GM19043 (cell line): ENCODE results near the gene TANGO2.

ENCODE experiments used
- ATAC-seq: cut with Tn5 transposase; IDR thresholded peaks from one replicate; pipeline ENCODE4 v1.9.1; 2021; ENCODE audit warnings: low read depth; ENCODE audit not compliant: unreplicated experiment

The TANGO2 gene

DNA sequence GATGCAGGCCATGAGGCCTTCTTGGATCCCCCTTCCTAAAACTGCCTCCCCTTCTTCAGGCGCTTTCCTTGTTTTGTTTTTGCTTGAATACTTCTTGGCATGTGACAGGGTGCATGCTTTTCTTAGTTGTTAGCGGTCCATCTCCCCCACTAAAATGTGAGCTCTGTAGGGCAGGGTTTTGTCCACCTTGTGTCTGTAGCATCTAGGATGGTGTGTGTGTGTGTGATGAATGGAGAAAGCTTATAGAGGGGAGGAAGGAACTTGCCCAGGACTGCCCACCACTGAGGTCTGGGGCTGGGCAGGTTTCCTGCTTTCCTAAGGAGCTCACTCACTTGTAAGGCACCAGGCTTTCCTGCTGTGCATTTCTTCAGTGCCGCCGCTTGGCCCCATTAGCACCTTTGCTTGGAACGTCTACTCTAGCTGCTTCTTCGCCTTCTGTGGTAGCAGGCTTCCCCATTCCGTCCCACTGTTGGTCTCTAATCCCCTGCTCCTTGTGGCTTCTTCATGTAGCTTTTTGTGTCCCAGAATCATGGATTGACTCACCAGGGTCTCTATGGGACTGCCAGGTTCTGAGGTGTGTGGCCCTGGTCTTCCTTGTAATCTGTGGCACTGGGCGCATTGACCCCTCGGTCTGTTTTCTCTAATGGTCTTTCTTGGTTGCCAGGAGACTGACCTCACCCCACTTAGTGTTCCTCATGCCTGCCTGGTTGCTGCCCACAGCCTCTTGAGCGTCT is 62.4 kb downstream of the TANGO2 start:
- ATAC-seq, result no peak

DNA sequence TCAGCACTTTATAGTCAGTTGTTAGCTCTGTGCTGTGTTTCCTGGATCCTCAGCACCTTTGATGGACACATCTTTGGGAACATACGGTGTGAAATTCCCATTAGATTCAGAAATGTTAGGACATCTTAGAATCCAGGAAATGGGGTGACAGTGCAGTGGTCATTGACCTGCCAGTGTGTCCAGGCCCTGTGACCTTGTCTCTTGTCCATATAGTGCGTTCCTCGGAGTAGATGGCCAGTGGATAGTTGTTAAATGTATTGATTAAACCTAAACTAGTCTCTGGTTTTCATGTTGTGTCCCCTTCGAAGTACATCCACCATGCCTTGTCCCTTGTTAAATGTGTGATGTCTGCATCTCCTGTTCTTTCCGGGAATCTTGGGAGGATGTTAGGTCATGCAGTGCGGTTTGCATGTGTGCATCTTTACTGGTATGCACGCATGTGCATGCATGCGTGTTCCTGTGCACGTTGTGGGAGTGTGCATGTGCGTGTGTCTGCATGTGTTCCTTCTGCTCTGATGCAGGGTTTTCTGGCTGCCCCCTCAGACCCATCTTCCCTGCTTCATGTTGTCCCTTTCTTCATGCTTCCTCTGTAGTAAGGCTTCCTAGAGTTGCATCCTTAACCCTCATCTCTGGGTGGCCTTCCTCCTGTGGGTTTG is 63.1 kb downstream of the TANGO2 start:
- no peak for ATAC-seq

DNA sequence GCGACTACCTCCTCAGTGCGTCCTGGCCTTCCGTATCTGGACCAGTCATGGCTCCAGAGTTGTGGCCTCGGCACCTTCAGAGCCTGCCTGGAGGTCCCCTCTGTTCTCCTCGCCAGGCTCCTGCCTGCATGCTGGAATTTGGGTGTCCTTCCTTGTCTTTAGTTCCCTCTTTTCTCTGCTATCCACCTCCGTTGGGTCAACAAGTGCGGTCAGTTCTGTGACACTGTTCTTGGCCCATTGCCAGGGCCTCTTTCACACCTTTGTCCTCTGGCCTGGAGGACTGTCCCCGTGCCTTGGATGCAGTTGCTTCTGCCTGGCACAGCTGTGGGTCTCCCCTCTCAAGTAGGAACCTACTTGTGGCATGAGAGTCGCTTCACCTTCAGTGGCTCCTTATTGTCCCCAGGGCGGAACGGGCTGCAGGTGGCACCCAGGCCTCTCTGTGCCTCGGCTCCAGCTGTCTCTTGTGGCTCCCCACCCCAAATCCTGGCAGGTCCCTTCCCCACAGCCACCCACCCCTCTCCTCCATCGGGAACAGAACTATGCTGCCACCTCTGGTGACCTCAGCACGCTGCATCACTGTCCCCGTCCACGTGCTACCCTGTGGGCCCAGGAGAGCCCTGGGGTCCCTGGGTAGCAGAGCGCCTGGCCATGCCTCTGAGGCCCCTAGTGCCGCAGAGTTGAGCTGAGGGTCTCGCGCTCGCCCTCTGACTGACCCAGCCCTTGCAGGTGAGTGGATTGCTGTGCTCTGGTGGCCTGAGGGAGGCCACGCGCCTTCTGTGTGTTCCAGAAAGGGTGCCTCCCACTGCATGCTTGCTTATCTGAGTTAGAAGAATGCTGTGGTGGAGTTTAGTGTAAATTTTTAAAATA is 63.9 kb downstream of the TANGO2 start:
- ATAC-seq, result no peak

DNA sequence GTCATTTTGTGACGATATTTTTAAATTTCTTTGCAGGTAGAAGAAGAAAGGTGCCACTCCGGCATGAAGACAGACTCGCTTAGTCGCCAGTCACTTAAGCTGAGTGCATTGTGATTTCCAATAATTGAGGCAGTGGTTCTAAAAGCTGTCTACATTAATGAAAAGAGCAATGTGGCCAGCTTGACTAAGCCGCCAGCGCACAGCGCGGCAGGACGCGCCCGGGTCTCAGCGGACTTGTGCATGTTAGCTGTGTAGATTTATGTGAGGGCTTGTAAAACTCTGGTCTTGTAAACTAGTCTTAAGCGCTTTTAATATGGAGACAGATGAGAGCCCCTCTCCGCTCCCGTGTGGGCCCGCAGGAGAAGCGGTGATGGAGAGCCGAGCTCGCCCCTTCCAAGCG is 64.7 kb downstream of the TANGO2 start:
- ATAC-seq, result no peak

DNA sequence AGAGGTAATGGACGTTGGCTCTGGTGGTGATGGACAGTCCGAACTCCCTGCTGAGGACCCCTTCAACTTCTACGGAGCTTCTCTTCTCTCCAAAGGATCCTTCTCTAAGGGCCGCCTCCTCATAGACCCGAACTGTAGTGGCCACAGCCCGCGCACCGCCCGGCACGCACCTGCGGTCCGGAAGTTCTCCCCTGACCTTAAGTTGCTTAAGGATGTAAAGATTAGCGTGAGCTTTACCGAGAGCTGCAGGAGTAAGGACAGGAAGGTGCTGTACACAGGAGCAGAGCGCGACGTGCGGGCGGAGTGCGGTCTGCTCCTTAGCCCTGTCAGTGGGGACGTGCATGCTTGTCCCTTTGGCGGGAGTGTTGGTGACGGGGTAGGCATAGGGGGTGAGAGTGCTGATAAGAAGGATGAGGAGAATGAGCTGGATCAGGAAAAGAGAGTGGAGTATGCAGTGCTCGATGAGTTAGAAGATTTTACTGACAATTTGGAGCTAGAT is 65.2 kb downstream of the TANGO2 start:
- no peak for ATAC-seq

DNA sequence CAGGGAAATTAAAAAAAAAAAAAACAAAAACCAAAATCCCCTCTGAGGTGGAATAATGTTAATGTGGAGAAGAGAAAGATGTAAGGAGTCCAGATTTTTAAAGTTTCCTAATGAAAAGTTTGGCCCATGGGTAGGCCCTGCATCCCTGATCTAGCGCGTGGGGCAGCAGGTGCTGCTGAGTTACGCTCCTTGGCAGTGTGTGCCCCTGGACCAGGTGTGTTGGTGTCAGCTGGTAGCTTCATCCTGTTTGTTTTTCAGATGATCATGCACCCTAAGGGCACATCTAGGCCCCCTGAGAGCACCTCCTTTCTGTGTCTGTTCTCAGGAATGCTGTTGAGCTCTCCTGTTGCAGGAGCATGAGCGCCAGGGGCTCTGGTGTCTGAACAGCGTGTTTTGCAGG is 65.9 kb downstream of the TANGO2 start:
- ATAC-seq, result no peak

DNA sequence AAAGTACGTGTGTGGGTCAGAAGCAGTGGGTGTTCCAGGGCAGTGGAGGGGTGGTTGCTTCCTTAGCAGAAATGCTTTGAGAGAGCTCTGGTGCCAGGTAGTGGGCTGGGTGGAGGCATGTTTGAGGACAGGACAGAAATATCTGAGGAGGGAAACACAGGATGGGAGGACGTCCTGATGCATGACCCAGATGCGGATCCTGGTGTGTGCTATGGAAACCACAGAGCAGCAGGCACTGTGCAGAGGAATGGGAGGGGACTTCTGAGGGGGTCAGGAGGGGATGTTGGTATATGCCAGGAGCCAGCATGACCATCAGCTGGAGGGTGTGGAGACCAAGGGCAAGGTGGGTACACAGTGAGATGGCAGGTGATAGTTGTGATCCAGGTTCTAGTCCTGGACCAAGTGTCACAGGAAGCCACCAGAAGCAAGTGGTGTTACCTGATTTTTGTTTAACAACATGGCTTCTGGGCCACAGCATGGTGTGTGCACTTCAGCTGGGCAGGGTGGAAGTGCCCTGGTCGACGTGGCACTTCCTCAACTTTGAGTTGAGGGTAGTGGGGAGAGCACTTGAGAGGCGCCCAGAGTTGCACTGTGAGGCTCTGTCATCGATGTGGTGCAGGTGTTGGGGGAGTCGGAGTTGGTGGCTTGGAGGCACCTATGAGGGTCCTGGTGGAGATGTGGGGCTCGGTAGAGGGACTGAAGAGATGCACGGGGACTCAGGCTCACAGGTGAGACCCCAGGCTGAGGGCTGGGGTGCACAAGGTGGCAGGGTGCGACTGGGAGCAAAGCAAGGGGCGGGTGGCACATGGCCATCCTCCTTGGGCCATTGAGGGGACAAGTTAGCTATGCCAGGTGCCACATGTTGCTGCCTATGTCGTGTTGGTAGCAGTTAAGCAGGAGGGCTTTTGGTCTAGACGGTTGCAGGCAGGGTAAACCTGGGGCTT is 66.7 kb downstream of the TANGO2 start:
- ATAC-seq, result no peak

DNA sequence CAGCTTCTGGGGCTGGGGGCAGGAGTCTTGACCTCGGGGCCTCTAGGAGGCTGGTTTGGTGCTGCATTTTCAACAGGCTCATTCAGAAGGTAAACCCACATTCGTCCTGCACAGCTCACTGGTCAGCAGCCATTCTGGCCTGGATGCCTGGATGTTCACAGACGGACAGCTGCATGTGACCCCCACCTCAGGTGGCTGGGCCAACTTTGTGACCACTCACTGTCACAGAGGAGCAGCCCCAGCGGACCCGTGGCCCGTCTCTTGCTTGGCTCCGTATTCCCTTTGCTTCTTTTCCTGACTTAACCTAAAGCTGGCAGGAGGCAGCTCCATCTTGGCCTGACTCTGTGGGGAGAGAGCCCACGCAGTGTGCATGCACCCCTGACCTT is 67.3 kb downstream of the TANGO2 start:
- ATAC-seq, result no peak

DNA sequence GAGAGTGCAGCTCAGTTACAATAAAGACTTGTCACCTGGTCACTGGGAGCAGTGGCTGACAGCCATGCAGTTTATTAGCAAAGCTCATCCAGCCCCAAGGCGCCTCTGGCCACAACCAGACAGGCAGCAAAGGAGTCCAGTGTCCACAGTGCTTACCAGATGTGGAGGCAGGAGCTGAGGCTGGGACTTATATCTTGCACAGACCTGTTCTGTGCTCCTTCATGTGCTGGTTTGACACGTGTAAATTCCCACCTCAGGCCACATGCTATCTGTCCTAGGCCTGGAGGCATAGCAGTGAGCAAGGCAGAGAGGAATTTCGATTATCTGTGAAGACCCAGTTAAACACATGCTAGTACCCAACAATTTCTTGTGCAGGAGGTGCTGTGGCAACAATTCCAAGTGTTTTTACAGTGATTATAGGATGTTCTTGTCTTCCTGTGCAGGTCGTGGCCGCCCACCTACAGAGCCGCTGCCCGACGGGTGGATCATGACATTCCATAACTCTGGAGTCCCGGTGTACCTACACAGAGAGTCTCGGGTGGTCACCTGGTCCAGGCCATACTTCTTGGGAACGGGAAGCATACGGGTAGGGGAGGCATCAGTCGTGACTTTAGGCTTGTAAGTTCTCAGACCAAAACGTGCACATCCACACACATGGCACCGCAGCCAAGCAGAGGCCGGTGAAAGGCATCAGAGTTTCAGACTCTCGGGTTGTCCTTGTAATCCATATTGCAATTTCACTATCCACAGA is 68.5 kb downstream of the TANGO2 start:
- ATAC-seq, result no peak

DNA sequence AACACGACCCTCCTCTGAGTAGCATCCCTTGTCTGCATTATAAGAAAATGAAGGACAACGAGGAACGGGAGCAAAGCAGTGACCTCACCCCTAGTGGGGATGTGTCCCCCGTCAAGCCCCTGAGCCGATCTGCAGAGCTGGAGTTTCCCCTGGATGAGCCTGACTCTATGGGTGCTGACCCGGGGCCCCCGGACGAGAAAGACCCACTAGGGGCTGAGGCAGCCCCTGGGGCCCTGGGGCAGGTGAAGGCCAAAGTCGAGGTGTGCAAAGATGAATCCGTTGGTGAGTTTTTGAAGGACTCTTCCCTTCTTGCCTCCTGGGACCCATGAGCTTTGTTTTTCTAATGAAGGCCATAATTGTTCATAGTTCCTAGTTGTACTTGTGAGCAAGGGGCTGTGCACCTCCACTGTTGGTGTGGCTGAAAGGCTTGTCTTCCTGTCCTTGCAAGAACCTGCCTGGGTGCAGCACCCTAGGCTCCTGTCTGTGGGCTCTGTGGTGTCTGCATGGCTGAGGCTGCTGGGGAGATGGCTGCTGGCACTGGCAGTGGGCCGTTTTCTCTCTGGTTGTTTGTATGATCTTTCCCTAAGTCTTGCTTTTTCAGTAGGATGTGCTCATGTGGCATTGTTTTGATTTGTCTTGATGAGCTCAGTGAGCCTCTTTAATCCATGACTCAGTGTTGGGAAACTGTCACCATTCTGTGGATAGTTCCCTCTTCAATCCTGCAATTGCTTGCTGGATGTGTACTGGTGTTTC is 69.2 kb downstream of the TANGO2 start:
- ATAC-seq, result no peak

DNA sequence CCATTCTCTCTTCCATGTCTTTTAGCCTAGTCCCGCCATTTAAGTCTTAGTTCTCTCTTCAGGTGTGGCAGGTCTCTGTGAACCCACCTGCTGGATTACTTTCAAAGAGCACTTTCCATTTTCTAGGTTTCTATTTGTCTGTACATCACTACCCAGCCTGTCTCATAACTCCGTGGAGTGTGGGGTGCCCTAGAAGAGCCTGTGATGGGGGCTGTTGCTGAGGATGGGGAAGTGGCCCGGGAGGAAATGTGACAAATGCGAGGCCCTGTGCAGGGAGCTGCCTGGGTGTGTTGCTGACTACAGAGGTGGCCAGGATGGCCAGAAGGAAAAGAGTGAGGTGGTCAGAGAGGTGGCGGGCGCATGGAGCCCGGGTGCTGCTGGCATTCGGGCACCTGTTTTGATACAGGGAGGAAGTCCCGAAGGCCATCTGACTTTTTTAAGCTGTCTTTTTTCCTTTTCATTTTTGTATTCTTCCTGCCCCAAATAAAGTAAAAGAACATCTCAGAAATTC is 69.9 kb downstream of the TANGO2 start:
- no peak for ATAC-seq

DNA sequence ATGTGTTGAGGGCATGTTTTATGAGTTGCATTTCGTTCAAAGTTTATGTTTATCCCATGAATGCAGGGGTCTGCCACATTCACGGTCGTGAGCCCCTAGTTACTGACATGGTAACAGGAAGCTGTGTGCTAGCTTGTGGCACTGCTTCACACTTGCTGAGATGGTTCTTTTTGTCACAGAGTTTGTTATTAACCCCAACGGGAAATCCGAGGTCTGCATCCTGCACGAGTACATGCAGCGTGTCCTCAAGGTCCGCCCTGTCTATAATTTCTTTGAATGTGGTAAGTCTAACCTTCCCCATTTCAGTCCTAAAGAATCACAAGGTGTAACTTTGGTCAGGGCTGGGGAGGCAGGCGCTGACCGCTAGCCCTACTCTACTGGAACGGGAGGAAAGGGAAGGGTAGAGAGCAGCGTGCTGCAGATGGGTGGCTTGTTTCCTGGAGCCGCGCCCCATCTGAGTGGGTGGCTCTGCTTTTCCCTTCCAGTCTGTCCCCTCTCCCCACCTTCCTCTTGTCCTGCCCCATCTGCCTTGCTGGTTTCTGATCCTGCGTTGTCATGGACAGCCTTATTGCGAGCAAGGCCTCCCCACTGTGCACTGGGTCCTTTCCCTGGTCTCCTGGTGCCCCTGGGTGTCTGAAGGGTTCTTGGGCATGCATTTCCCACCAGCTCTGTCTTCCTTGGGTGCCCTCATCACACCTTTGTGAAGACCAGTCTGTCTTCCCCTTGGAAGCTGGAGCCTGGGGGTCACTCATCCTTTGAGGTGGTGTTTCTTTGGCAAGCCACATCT is 71.0 kb downstream of the TANGO2 start:
- no peak for ATAC-seq

DNA sequence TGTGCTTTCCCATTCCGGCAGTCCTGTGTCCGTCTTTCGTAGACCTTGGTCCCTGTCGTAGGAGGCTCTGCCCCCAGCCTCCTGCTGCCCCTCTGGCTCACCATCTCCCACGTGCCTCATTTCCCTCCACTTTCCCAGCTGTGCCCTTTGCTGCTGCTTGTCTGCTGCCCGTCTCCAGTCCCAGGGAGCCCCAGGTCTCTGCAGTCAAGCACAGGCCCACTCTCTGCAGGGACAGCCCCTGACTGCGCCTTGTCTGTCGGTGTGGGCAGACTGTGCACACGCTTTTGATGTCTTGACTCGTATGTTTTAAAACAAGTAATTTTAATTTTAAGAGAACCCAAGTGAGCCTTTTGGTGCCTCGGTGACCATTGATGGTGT is 71.6 kb downstream of the TANGO2 start:
- ATAC-seq, result no peak

DNA sequence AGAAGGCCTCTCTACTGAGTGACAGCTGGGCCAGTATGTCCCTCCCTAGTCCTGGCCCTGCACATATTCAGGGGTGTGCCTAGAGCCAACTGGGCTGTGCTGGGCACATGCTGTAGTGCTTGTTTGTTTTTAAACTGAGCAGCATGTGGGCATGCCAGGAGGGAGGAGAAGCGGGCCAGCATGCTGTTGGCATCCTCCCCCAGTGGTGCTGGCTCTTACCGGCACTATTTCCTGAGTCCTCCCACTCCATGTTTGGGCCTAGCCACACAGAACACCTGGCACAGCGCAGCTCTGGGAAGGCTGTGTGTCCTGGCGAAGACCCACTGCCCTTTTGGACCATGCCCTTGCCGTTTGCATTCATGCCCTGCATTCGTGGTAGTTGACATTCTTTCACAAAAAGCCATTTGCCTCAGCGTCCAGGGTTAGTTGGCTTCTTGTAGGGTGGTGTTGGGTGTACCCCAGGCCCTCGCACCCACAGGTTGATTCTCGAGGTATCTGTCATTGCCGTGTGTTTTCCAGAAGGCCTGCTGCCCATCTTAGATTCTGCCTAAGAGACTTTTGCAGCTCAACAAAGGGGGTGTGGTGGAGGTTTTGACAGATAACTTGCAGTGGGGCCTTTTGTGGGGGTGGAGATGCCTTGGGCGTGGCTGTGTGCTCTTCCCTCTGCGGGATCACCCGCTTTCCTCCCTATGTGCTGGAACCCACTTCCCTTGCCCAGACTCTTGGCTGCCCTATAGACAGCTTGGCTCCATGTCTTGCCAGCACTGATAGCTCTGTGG is 72.7 kb downstream of the TANGO2 start:
- ATAC-seq, result no peak

DNA sequence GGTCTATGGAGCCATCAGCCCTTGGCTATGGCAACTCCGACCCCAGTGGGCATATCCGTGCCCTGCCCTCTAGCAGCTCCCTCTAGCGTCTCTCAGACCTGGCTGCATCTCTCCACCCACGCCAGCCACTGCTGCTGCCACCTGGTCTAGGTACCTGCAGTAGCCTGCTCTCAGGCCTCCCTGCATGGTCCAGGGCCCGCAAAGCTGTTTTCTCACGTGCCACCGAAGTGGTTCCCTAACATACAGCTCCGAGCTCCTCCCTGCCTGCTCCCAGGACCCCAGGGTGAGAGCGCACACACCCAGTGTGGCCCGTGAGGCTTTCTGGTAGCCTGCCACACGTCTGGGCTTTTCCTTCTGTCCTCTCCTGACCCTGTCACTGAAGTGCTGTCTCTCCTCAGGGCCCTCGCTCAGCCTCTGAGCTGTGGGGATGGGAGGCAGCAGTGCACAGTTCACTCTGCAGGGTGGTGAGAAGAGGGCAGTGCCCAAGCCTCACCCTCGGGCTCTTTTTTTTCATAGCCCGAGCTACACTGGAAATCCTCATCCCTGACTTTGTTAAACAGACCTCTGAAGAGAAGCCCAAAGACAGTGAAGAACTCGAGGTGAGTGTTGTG is 73.4 kb downstream of the TANGO2 start:
- ATAC-seq, result no peak

DNA sequence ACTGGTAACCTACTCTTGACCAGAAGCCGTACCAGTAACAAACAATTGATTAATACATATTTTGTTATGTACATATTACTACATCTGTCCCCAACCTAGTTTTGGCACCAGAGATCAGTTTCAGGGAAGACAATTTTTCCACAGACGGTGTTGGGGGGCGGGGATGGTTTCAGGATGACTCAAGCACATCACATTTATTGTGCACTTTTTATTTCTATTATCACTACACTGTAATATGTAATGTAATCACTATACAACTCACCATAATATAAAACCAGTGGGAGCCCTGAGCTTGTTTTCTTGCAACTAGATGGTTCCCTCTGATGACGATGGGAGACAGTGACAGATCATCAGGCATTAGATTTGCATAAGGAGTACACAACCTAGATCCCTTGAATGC is 74.6 kb downstream of the TANGO2 start:
- ATAC-seq, result no peak
